Brain pericyte (primary cell): Measurements from ENCODE around the gene MINPP1.
"Not testable (repeated sequence)": the region's sequence is repeated elsewhere in the genome, so short reads cannot be mapped to it uniquely, and the experiment has no call there.

Experiments used
- DNase-seq: peaks from one replicate; pipeline ENCODE4 v3.0.0-alpha.2; 2012; ENCODE audit warnings: low read depth, low spot score

The MINPP1 gene

GRCh38 chr10:87504640-87505365, at the start of gene MINPP1:
TSS of gene MINPP1 (plus strand) at chr10:87504893. CDS start at chr10:87504916, 23 bp downstream.
- DNase-seq, result peak; percentile 26

DNA sequence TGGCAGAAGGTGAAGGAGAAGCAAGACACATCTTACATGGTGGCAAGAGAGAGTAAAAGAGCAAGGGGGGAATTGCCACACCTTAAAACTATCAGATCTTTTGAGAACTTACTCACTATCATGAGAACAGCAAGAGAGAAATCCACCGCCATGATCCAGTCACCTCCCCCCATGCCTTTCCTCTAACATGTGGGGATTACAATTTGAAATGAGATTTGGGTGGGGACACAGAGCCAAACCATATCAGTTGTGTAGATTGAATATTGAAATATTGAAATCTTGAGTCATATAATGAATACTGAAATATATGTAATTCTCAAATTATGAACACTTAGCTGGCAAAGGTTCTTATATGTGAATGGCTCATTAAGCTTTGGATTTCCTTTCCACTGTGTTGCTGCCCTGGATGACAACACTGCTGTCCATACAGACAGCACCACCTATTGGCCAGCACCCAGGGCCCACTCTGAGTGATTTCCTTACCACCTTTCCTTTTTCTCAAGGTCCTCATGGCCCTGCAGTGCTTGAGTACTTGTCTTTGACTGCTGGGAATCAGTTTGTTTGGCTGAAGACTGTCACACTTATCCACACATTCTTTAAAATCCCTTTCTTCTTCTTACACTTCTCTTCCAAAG, 48.0 kb upstream of the MINPP1 start:
- not testable (repeated sequence) for DNase-seq

DNA sequence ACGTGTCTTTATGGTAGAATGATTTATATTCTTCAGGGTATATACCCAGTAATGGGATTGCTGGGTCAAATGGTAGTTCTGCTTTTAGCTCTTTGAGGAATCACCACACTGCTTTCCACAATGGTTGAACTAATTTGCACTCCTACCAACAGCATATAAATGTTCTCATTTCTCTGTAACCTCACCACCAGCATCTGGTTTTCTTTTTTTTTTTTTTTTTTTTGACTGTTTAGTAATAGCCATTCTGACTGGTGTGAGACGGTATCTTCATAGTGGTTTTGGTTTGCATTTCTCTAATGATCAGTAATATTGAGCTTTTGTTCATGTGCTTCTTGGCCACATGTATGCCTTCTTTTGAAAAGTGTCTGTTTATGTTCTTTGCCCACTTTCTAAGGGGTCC, 42.9 kb upstream of the MINPP1 start:
- not testable (repeated sequence) for DNase-seq

GRCh38 chr10:87466849-87467248, 37.8 kb upstream of the MINPP1 start:
- DNase-seq, result not testable (repeated sequence)

DNA sequence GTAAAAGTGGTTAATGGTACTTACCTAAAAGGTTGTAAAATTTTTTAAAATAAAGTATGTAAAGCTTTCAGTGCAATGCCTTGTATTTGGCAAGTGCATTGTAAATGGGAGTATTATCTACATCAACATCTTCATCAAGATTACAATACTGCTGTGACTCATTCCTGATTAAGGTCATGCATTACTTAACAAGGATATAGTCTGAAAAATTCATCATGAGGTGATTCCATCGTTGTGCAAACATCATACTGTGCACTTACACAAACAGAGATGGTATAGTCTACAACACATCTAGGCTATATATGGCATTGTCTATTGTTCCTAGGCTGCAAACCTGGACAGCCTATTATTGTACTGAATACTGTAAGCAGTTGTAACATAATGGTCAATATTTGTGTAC, 16.0 kb upstream of the MINPP1 start:
- not testable (repeated sequence) for DNase-seq

DNA sequence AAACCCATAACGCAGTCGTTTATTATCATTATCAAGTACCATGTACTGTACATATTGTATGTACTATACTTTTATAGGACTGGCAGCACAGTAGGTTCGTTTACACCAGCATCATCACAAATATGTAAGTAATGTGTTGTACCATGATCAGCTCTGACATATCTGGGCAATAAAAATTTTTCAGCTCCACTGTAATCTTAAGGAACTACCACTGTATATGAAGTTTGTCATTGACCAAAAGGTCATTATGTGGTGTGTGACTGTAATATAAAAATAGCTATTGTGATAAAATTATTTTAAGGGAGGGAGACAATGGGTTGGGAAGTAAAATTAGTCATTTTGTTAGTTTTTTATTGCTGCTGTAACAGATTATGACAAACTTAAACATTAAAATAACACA, 14.4 kb upstream of the MINPP1 start:
- DNase-seq, result not testable (repeated sequence)

DNA sequence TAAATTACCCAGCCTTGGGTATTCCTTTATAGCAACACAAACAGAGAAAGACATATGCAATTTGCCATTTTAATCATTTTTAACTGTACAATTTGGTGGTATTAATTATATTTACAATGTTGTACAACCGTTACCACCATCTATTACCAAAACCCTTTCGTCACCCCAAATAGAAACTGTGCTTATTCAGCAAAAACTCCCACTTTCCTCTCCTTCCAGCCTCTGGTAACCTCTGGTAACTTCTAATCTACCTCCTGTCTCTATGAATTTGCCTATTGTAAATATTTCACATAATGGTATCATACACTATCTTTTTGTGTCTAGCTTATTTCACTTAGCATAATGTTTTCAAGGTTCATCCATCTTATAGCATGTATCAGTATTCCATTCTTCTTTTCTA, 12.2 kb upstream of the MINPP1 start:
- DNase-seq, result not testable (repeated sequence)

DNA sequence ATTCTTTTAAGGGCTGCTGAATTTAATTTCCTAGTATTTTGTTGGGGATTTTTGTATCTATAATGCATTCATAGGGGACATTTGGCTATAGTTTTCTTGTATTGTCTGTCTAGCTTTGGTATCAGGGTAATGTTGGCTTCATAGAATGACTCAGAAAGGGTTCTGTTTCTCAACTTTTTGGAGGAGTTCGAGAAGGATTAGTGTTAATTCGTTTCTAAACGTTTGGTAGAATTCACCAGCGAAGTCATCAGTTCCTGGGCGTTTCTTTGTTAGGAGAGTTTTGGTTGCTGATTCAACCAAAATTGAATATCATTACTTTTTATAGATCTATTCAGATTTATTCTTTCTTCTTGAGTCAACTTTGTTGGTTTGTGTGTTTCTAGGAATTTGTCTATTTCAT, 9.2 kb upstream of the MINPP1 start:
- DNase-seq, result not testable (repeated sequence)

DNA sequence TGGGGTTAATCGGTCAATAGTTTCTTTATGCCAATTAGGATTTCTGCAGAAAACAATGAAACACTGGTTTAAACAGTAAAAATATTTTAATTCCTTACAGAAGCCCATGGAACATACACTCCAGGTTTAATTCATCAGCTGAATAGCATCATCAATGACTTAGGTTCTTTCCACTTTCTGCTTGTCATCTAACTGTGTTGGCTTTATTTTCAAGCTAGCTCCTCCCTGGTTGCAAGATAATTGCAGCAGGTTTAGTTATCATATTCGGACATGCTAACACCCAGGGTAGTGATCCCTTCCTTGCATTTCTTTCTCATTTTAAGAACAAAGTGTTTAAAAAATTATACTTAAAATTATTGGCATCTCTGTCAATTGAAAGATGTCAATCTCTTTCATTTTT, 7.3 kb upstream of the MINPP1 start:
- not testable (repeated sequence) for DNase-seq

DNA sequence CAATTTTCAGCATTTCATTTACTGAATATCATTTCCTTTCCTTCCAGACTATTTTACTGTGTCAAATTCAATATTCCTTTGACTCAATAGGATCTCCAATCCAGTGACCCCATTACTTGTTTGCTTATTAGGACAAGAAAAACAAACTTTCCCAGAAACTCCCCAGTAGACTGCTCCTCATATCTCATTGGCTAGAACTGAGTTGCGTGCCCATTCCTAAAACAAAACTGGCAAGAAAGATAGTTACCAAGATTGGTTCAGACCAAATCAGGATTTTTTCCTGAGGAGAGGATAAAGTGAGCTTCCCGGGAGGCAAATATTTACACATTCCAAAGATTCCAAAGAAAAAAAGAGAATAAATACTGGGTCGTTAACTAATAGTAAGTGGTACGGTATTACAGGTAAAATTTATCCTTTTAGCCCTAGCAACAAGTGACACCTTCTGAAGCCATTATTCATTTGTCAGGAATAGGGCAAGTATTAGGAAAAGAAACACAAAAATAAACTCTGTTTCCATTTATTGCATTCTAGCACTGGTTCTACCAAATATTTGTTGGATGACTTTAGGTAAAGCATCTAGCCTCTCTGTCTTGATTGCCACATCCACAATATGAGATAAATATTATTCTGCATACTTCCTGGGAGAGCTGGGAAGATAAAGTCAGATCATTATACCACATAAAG, 6.4 kb upstream of the MINPP1 start:
- DNase-seq, result not testable (repeated sequence)

DNA sequence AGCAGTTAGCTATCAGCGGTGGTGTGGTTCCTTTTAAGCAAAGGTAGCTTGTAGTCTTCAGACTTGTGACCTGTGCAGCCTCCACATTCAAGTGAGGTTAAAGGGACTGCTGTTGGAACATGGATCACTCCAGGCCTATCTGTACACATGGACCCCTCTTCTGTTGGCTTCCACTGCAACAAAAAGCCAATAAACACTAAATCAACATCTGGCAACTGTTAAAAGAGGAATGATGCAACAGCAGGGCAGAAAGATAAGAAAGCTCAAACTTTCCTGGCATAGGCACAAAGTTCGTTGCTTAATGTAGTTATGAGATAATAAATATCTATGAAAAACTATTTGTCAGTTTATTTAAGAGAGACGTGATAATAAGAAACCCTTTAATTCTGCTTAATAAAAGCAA, 4.0 kb upstream of the MINPP1 start:
- no peak for DNase-seq

- DNase-seq, result no peak
Observed at GRCh38 chr10:87503401-87503800, 1.3 kb upstream of the MINPP1 start.

GRCh38 chr10:87503886-87504285, 807 bp upstream of the MINPP1 start:
- DNase-seq, result no peak

- peak; percentile 2 for DNase-seq
Observed at GRCh38 chr10:87504307-87504639, 420 bp upstream of the MINPP1 start.

DNA sequence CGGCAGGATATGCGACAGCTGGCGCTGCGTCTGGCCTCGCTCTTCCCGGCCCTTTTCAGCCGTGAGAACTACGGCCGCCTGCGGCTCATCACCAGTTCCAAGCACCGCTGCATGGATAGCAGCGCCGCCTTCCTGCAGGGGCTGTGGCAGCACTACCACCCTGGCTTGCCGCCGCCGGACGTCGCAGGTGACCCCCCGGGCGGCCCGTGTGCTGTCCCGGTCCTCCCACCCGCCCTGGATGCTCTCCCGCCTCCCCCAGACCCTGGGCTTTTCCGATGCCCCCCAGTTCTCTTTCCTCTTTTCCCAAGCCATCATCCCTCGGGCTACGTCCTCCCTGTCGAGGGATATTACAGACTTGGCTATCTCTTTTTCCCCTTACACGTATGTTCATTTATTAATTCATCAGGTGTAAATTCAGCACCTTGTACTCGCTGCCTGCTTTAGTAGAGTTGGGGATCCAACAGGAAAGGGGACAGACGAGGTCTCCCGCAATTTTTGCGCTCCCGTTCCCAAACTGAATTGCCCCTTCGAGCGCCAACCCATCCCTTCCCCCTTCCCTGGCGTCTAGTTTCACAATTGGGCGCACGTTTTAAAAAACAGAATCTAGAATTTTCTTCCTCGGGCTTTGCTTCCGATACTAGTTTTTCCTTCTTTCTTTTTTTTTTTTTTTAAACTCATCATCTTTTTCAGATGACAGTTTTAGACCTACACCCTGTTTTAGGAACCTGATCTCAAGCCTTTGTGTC, 846 bp downstream of the MINPP1 start:
- DNase-seq, result no peak

DNA sequence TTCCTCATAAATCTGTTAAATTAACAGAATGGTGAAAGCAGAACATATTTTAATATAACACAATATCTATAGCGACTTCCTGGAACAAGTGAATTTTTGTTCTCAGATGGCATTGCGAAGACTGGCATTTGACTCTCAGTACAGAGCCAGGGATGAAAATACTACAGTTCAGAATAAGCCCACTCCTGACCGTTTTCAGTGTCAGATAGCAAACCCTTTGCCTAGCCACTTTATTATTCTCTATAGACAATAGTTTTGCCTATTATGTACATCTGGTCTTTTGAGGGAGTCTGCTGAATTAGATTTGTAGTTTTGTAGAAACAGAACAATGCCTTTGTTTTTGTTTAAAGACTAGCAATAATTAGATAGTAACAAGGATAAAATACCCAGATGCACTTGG, 2.3 kb downstream of the MINPP1 start:
- no peak for DNase-seq

- no peak for DNase-seq
Observed at GRCh38 chr10:87507879-87508483, 3.3 kb downstream of the MINPP1 start.

DNA sequence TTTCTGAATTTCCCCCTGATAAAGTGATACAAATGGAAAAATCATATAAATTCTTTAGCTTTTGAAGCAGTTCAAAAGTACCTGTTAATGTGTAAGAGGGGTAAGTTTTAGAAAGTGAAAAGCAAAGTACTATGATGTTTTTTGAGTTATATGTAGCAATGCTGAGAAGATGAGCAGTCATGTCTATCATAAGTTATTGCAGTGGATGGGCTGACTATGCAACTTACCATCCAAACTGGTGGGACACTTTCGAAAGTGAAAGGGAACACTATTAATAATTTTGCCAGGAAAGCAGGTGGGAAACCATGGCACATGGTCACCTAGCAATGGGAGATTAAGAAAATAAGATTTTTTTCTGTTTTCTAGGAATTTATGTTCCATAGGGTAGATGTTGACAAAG, 4.1 kb downstream of the MINPP1 start:
- DNase-seq, result no peak

DNA sequence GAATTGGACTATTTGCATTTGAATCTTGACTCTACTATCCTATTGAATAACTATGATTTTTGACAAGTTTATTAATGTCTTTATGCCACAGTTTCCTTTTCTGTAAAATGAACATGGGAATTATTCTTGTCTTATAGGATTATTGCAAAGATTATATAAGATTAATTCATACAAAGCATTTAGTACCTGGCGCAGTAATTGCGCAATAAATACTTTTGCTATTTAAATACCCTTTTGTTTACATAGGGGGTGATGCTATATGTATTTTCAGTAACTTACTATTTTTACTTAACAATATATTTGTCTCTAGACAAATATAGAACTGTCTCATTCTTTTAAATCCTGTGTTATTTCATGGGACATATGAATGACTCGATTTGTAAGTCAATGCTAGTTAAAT, 5.3 kb downstream of the MINPP1 start:
- DNase-seq, result no peak

- no peak for DNase-seq
Observed at GRCh38 chr10:87511526-87511925, 6.8 kb downstream of the MINPP1 start.

GRCh38 chr10:87518937-87519336, 14.2 kb downstream of the MINPP1 start:
- no peak for DNase-seq

DNA sequence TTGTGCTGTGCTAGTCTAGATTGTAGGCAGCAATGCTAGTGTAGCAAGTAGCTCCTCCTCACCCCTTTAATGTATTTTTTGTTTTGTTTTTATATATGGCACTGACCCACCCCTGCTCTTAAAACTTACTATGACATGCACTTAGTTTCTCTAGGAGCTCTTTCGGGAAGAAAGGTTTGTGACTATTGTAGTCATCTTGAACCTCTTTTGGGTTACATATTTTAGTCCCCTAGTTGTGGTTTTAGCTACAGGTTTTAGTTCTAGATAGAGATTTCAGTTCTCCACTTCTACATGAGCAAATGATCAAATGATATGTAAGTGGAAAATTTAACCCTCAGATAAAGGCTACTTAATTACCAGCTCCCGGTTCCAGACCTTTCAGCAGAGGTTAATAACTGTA, 14.9 kb downstream of the MINPP1 start:
- no peak for DNase-seq
